ENCODE results near the gene GNAT2. TPM values are rescaled to one million over a fixed set of nuclear protein-coding genes. Genes with fewer than 3 reads are reported as not detected.

GNAT2 gene
- total RNA-seq, 1 donor from 2014 or later = not detected

MicroRNA genes within 50 kb of the gene (microRNA counts, 767-probe panel; counts per million panel counts)
- microRNA hsa-miR-197-3p = 8,053 counts per million, percentile 94 among the panel's probes with 10 or more counts

Small RNA genes lying within 50 kb of the gene (small RNA-seq; reads per million reads assigned to genes)
- not detected for gene RNU6V

Other genes with a start within 250 kb of the GNAT2 start
- gene SORT1, start 221.7 kb downstream of the GNAT2 start, total RNA-seq (ENCODE audit: low replicate concordance) = 33.3 and 38.9 TPM in 2 replicates
- 49.9 and 62.0 TPM in 2 replicates for gene PSMA5, start 193.2 kb downstream of the GNAT2 start, total RNA-seq (ENCODE audit: low replicate concordance)
- gene SYPL2, start 153.1 kb downstream of the GNAT2 start, total RNA-seq (ENCODE audit: low replicate concordance) = not detected in 2 replicates
- 6.5 and 8.5 TPM in 2 replicates for gene ATXN7L2, start 135.7 kb downstream of the GNAT2 start, total RNA-seq (ENCODE audit: low replicate concordance)
- 4.3 and 6.8 TPM in 2 replicates for gene CYB561D1, start 125.5 kb downstream of the GNAT2 start, total RNA-seq (ENCODE audit: low replicate concordance)
- 4.5 and 6.0 TPM in 2 replicates for gene AMIGO1, start 109.9 kb downstream of the GNAT2 start, total RNA-seq (ENCODE audit: low replicate concordance)
- gene GPR61, start 79.7 kb downstream of the GNAT2 start, total RNA-seq (ENCODE audit: low replicate concordance) = 0.71 and 1.4 TPM in 2 replicates
- gene GNAI3, start 71.0 kb downstream of the GNAT2 start, total RNA-seq (ENCODE audit: low replicate concordance) = 11.4 and 15.4 TPM in 2 replicates
- 22.9 and 49.8 TPM in 2 replicates for gene AMPD2, start 221 bp upstream of the GNAT2 start, total RNA-seq (ENCODE audit: low replicate concordance)
- 4.3 and 17.3 TPM in 2 replicates for gene GSTM4, start 36.5 kb upstream of the GNAT2 start, total RNA-seq (ENCODE audit: low replicate concordance)
- gene GSTM2, start 48.4 kb upstream of the GNAT2 start, total RNA-seq (ENCODE audit: low replicate concordance) = 15.6 and 24.2 TPM in 2 replicates
- gene GSTM1, start 68.2 kb upstream of the GNAT2 start, total RNA-seq (ENCODE audit: low replicate concordance) = 13.8 and 20.8 TPM in 2 replicates
- gene GSTM5, start 92.6 kb upstream of the GNAT2 start, total RNA-seq (ENCODE audit: low replicate concordance) = 0.62 TPM in 1 of 2 replicates, not detected in the other
- 6.4 and 12.9 TPM in 2 replicates for gene GSTM3, start 121.4 kb upstream of the GNAT2 start, total RNA-seq (ENCODE audit: low replicate concordance)
- gene EPS8L3, start 144.3 kb upstream of the GNAT2 start, total RNA-seq (ENCODE audit: low replicate concordance) = not detected in 2 replicates

Data from neural progenitor cell (in vitro differentiated cells).